ENCODE results near the gene UBASH3A.

DNA sequence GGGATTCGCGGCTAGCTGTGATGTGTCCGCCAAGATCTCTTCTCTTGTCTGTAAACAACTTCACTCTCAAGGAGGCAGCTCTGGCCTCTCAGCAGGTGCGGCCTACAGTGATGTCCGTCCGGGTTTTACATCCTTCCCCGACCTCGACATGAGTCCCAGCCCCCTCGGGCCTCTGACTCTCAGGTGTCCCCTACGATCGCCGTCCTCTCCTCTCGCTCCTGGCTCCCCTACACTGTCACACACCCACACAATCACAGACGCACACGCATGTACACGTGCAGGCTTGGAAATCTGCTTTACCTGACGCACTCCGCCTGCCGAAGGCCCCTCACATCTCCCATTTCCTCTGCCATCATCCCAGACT lies 93.1 kb downstream of the UBASH3A start:
- TF ChIP-seq POLR2A (IDR thresholded peaks at IDR 0.05) (no peak), EP300 (IDR thresholded peaks at IDR 0.05) (no peak), POLR2AphosphoS5 (IDR thresholded peaks at IDR 0.05) (no peak)
- TF ChIP-seq, protein P1, sequence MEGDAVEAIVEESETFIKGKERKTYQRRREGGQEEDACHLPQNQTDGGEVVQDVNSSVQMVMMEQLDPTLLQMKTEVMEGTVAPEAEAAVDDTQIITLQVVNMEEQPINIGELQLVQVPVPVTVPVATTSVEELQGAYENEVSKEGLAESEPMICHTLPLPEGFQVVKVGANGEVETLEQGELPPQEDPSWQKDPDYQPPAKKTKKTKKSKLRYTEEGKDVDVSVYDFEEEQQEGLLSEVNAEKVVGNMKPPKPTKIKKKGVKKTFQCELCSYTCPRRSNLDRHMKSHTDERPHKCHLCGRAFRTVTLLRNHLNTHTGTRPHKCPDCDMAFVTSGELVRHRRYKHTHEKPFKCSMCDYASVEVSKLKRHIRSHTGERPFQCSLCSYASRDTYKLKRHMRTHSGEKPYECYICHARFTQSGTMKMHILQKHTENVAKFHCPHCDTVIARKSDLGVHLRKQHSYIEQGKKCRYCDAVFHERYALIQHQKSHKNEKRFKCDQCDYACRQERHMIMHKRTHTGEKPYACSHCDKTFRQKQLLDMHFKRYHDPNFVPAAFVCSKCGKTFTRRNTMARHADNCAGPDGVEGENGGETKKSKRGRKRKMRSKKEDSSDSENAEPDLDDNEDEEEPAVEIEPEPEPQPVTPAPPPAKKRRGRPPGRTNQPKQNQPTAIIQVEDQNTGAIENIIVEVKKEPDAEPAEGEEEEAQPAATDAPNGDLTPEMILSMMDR (IDR thresholded peaks at IDR 0.05), result no peak
